DND-41 (cell line): ENCODE measurements around the gene FBXO11.

Source experiments
- CTCF ChIP-seq: IDR thresholded peaks from 2 replicates; pipeline ENCODE4 v1.5.1; 2012; ENCODE audit warnings: borderline replicate concordance, low read length, moderate library complexity, mild to moderate bottlenecking; ENCODE audit not compliant: poor library complexity, severe bottlenecking; ENCODE audit errors: extremely low read depth
- EZH2 ChIP-seq: IDR thresholded peaks from 3 replicates; pipeline ENCODE4 v1.6.1; 2012; ENCODE audit warnings: borderline replicate concordance, low read depth, mild to moderate bottlenecking, moderate library complexity, low read length, inconsistent platforms; ENCODE audit not compliant: severe bottlenecking

- no peak for TF ChIP-seq CTCF
- no peak for TF ChIP-seq EZH2
These were observed 56.1 kb downstream of the FBXO11 start for GRCh38 chr2:47850198-47850597.
